HepG2 (cell line): ENCODE measurements around the gene BCKDHB. TPM values are rescaled to one million over a fixed set of nuclear protein-coding genes. Genes with fewer than 3 reads are reported as not detected.

ENCODE experiments used
- ATF5 ChIP-seq: sonication (generic); formaldehyde crosslinking; IDR thresholded peaks from 2 replicates; pipeline ENCODE4 v1.4.0; 2020; ENCODE audit warnings: mild to moderate bottlenecking, low read depth, missing genetic modification reagents
- BCL3 ChIP-seq: sonication (generic); formaldehyde crosslinking; IDR thresholded peaks from 2 replicates; pipeline ENCODE4 v1.5.1; 2020; ENCODE audit warnings: mild to moderate bottlenecking, missing genetic modification reagents, moderate library complexity
- BHLHE40 ChIP-seq: IDR thresholded peaks from 2 replicates; pipeline ENCODE4 v1.6.1; 2011; ENCODE audit warnings: low read length, improper control_type of control experiment
- CAMTA2 ChIP-seq: sonication (generic); formaldehyde crosslinking; IDR thresholded peaks from 2 replicates; pipeline ENCODE4 v1.4.0; 2020; ENCODE audit warnings: mild to moderate bottlenecking, missing genetic modification reagents, borderline replicate concordance
- DRAP1 ChIP-seq: IDR thresholded peaks from 2 replicates; pipeline ENCODE4 v1.6.1; 2016; ENCODE audit warnings: missing genetic modification reagents, missing compliant biosample characterization
- DZIP1 ChIP-seq: sonication (generic); formaldehyde crosslinking; IDR thresholded peaks from 2 replicates; pipeline ENCODE4 v1.5.0; 2020; ENCODE audit warnings: mild to moderate bottlenecking, missing genetic modification reagents
- FOXM1 ChIP-seq: sonication (generic); formaldehyde crosslinking; IDR thresholded peaks from 2 replicates; pipeline ENCODE4 v1.5.0; 2020; ENCODE audit warnings: missing genetic modification reagents
- MED8 ChIP-seq: sonication (generic); formaldehyde crosslinking; IDR thresholded peaks from 2 replicates; pipeline ENCODE4 v1.8.1; 2023; ENCODE audit warnings: mild to moderate bottlenecking, missing genetic modification reagents; ENCODE audit not compliant: insufficient replicate concordance
- MTF2 ChIP-seq: sonication (generic); formaldehyde crosslinking; IDR thresholded peaks from 2 replicates; pipeline ENCODE4 v1.5.0; 2020; ENCODE audit warnings: missing genetic modification reagents, borderline replicate concordance
- MZF1 ChIP-seq: sonication (generic); formaldehyde crosslinking; IDR thresholded peaks from 2 replicates; pipeline ENCODE4 v1.8.1; 2023; ENCODE audit warnings: mild to moderate bottlenecking, missing genetic modification reagents, borderline replicate concordance
- REL ChIP-seq: sonication (generic); formaldehyde crosslinking; conservative IDR thresholded peaks from 2 replicates; pipeline ENCODE4 v1.8.0; 2022; ENCODE audit warnings: mild to moderate bottlenecking, missing genetic modification reagents, moderate library complexity
- ZNF180 ChIP-seq: sonication (generic); formaldehyde crosslinking; IDR thresholded peaks from 2 replicates; pipeline ENCODE4 v1.4.0; 2020; ENCODE audit warnings: low read depth, missing genetic modification reagents, borderline replicate concordance
- ZNF501 ChIP-seq: sonication (generic); formaldehyde crosslinking; IDR thresholded peaks from 2 replicates; pipeline ENCODE4 v1.5.1; 2020; ENCODE audit warnings: mild to moderate bottlenecking, moderate library complexity, missing genetic modification reagents
- ZNF562 ChIP-seq: sonication (generic); formaldehyde crosslinking; IDR thresholded peaks from 2 replicates; pipeline ENCODE4 v1.8.0; 2022; ENCODE audit warnings: missing genetic modification reagents, borderline replicate concordance
- polyA plus RNA-seq, 8 experiments: library from polyadenylated mRNA; depleted of rRNA in 3 of 8; stranded (reverse) in 7 of 8; unstranded in 1 of 8; fragments of >200 nt; fragmentation: Illumina TruSeq in 4 of 8; extraction: Trizol in 4 of 8; gene quantifications; 2 replicates each; pipeline versions ENCODE4 v1.2.1 to v1.2.3, GENCODE V29; 2011 to 2016; ENCODE audit warnings: low read depth in 4 of 8, missing spikeins in 1 of 8, mixed read lengths in 1 of 8; ENCODE audit not compliant: insufficient read depth in 1 of 8
- total RNA-seq, 5 experiments: library from RNA; depleted of rRNA; stranded (reverse); fragments of >200 nt; fragmentation: Illumina TruSeq; extraction: Trizol; gene quantifications; 2 replicates each; pipeline ENCODE4 v1.2.3, GENCODE V29; 2016; ENCODE audit warnings: low read depth in 1 of 5

BCKDHB gene
- total and polyA plus RNA-seq, 2 of the 13 experiments (the other 11 are each of a cell fraction or from before 2014, with no cell fraction given), result 10.8 to 13.6 TPM

- TF ChIP-seq ATF5 (no peak), ZNF180 (CRISPR knock-in tag) (no peak), ZNF562 (no peak), MTF2 (CRISPR knock-in tag) (no peak), REL (CRISPR knock-in tag) (no peak), BHLHE40 (no peak), MED8 (CRISPR knock-in tag) (no peak), DRAP1 (no peak), FOXM1 (CRISPR knock-in tag) (no peak), ZNF501 (CRISPR knock-in tag) (no peak), BCL3 (CRISPR knock-in tag) (no peak), DZIP1 (CRISPR knock-in tag) (no peak), MZF1 (CRISPR knock-in tag) (no peak), CAMTA2 (CRISPR knock-in tag) (no peak)
- TF ChIP-seq, all 625 proteins: peak for 0
These were observed 144.0 kb downstream of the BCKDHB start (continued) for GRCh38 chr6:80250391-80250997.
